Lung (tissue), 12 donors: ENCODE results near the gene SLC30A3. TPM values are rescaled to one million over a fixed set of nuclear protein-coding genes. Genes with fewer than 3 reads are reported as not detected.

Experiments used
- ATAC-seq: fragments of 200-7000 bp; cut with Tn5 transposase; one replicate; pipeline ENCODE4 v1.9.1; 2020; ENCODE audit warnings: moderate number of reproducible peaks; ENCODE audit not compliant: insufficient read depth, low FRiP score
- DNase-seq, 3 donors: peaks; one replicate each; pipeline ENCODE4 v3.0.0-alpha.2; 2013 to 2017
- H3K27ac ChIP-seq, 2 donors: one replicate each; pipeline ENCODE4 v1.5.1; 2013; ENCODE audit warnings: mild to moderate bottlenecking in 2 of 2, moderate library complexity in 2 of 2, control low read depth in 1 of 2, inconsistent platforms in 1 of 2, low read depth in 1 of 2, low read length in 1 of 2
- H3K27me3 ChIP-seq, 3 donors: one replicate each; pipeline ENCODE4 v1.5.1; 2013; ENCODE audit warnings: low read length in 2 of 3; ENCODE audit not compliant: control insufficient read depth in 3 of 3, insufficient read depth in 3 of 3
- H3K36me3 ChIP-seq, 4 donors: one replicate each; pipeline ENCODE4 v1.5.1; 2013; ENCODE audit warnings: low read length in 4 of 4, mild to moderate bottlenecking in 1 of 4, moderate library complexity in 1 of 4; ENCODE audit not compliant: control insufficient read depth in 4 of 4, insufficient read depth in 4 of 4
- H3K4me1 ChIP-seq, 5 donors: one replicate each; pipeline ENCODE4 v1.5.1; 2013; ENCODE audit warnings: low read length in 5 of 5, mild to moderate bottlenecking in 2 of 5, moderate library complexity in 1 of 5; ENCODE audit not compliant: control insufficient read depth in 5 of 5, insufficient read depth in 5 of 5
- H3K4me3 ChIP-seq: one replicate; pipeline ENCODE4 v1.5.1; 2013; ENCODE audit warnings: mild to moderate bottlenecking, control low read depth, moderate library complexity
- H3K9ac ChIP-seq, 2 donors: one replicate each; pipeline ENCODE4 v1.5.1; 2013; ENCODE audit warnings: low read length in 2 of 2, control low read depth in 1 of 2; ENCODE audit not compliant: insufficient read depth in 1 of 2
- H3K9me3 ChIP-seq, 4 donors: one replicate each; pipeline ENCODE4 v1.5.1; 2013; ENCODE audit warnings: low read length in 3 of 4, mild to moderate bottlenecking in 1 of 4, moderate library complexity in 1 of 4; ENCODE audit not compliant: control insufficient read depth in 4 of 4, insufficient read depth in 3 of 4
- WGBS, 2 donors: extraction: QIAGEN DNeasy Blood & Tissue Kit; methylation state at CpG; one replicate each; pipeline ENCODE4 v1.1.7; 2013; 5-methylcytosine and 5-hydroxymethylcytosine counted together
- polyA plus RNA-seq, 2 donors: library from polyadenylated mRNA; stranded (reverse); fragments of 200-250 nt; gene quantifications; one replicate each; pipeline ENCODE4 v1.2.1, GENCODE V29; 2013
- total RNA-seq, 2 donors: library from RNA; depleted of rRNA in 1 of 2; stranded (reverse); fragments of >200 nt in 1 of 2; gene quantifications; one replicate each; pipeline ENCODE4 v1.2.1, GENCODE V29; 2014 to 2021
- TF ChIP-seq, protein P1 (sequence below): IDR thresholded peaks from 2 replicates; pipeline ENCODE4 v1.5.1; 2012; ENCODE audit warnings: mild to moderate bottlenecking; ENCODE audit errors: control extremely low read depth, extremely low read depth
- donor health status: control.
- donor health status: control.
- donor health status: Bipolar disorder and iron deficiency.
- donor health status: healthy.
- donor health status: DM: yes; HTN: yes; CAD: no.

The SLC30A3 gene
- total and polyA plus RNA-seq, 4 donors: 0.11 to 0.77 (median 0.34) TPM

DNA sequence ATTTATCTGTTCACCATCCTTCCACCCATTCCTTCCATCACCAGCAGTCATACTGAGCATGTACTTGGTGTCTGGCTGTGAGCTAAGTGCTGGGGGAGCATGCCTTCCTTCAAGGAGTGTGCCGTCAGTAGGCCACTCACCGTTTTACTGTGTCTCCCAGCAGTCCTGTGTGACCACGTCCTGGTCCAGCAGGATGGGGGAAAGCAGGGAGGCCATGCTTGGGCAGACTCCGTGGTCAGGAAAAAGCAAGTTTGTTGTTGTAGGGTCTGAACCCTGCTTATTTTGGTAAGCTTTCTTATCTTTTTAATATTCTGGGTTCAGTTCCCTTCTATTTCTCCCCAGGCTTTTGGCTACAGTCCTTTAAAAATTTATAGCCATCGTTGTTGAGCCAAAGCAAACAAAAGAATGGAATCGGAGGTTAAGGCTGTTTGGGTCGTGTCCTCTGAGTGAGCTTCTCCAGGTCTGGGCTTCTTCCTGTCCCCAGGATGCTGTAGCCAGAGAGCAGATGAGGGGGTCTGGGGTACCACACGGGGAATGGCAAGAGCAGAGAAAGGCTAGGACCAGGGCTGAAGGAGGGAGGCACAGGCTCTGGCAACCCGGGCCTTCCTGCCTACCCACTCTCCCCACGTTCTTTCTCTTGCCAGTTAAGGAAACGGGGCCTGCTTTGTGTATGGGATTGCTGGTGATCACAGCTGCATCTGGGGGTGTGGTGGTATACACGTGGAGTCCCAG lies 13.5 kb downstream of the SLC30A3 start:
- Histone ChIP-seq H3K27me3 (peaks cover 0 to 5% (median 1%) of the 10 kb centered on the region in 3 donors), H3K36me3 (peaks cover 0 to under 1% (median 0%) of the 10 kb centered on the region in 4 donors), H3K4me3 (no peak overlapping the region), H3K9ac (no peak overlapping the region), H3K9me3 (no peaks in the 10 kb centered on the region), H3K27ac (no peak overlapping the region), H3K4me1 (no peaks in the 10 kb centered on the region)
- DNase-seq (no peak), ATAC-seq (no peak)
- 66 to 73% methylated on average over 12 of the region's 12 CpGs for WGBS, 2 donors
- TF ChIP-seq, protein P1, sequence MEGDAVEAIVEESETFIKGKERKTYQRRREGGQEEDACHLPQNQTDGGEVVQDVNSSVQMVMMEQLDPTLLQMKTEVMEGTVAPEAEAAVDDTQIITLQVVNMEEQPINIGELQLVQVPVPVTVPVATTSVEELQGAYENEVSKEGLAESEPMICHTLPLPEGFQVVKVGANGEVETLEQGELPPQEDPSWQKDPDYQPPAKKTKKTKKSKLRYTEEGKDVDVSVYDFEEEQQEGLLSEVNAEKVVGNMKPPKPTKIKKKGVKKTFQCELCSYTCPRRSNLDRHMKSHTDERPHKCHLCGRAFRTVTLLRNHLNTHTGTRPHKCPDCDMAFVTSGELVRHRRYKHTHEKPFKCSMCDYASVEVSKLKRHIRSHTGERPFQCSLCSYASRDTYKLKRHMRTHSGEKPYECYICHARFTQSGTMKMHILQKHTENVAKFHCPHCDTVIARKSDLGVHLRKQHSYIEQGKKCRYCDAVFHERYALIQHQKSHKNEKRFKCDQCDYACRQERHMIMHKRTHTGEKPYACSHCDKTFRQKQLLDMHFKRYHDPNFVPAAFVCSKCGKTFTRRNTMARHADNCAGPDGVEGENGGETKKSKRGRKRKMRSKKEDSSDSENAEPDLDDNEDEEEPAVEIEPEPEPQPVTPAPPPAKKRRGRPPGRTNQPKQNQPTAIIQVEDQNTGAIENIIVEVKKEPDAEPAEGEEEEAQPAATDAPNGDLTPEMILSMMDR: no peak

DNA sequence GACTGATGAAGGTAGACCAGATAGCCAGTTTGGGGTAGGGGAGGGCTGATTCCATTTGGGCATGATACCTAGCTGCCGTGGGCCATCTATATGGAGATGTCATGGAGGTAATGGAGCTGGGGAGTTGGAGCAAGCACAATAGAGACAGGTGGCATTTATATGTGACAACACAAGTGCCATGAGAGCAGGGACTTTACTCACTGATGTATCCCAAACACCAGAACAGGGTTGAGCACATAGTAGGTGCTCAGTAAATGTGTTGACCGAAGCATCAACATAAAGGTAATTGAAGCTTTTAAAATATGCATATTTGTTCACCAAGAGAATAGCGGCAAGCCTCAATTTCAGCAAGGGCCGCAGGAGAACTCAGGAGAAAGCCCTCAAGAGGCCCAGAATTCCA lies 15.0 kb downstream of the SLC30A3 start:
- Histone ChIP-seq H3K4me1 (no peaks in the 10 kb centered on the region), H3K27me3 (peaks cover 0 to 5% (median 0%) of the 10 kb centered on the region in 3 donors), H3K9ac (no peak overlapping the region), H3K9me3 (no peaks in the 10 kb centered on the region), H3K36me3 (peaks cover 0 to 12% (median 8%) of the 10 kb centered on the region in 4 donors), H3K27ac (no peak overlapping the region), H3K4me3 (no peak overlapping the region)
- ATAC-seq (no peak), DNase-seq (no peak)
- WGBS, 2 donors: 74 to 79% methylated on average over 4 of the region's 4 CpGs
- TF ChIP-seq, protein P1: no peak

DNA sequence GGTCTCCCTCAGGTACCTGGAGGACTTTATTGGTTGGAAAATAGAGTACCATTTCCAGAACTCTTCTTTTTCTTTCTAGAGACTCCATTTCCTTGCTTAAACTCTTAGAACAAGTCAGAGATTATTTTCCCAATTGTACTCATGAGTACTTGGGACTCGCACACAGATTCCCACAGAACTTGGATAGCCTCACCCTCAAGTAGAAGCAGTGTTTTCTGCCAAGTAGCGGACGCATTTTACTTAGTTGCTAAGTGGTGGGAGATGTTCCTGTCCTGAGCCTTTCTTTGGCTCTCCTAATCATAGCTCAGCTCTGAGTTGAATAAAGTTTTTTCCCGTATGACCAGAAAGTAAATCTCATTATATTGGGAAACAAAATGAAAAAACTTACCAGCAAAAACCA lies 17.2 kb downstream of the SLC30A3 start:
- H3K4me3 ChIP-seq: no peak overlapping the region
- WGBS, 2 donors: 89 to 91% methylated on average over 4 of the region's 4 CpGs

More for the DNA sequence above, 17.2 kb downstream of the SLC30A3 start:
- Histone ChIP-seq H3K36me3 (peaks cover 0 to 35% (median 15%) of the 10 kb centered on the region in 4 donors), H3K27me3 (no peaks in the 10 kb centered on the region), H3K9me3 (no peaks in the 10 kb centered on the region), H3K9ac (no peak overlapping the region), H3K27ac (no peak overlapping the region), H3K4me1 (no peaks in the 10 kb centered on the region)
- DNase-seq (no peak), ATAC-seq (no peak)
- TF ChIP-seq, protein P1: no peak
